Fibroblast of lung (primary cell): ENCODE data around the gene PITPNB. TPM values are rescaled to one million over a fixed set of nuclear protein-coding genes. Genes with fewer than 3 reads are reported as not detected.

Source experiments
- DNase-seq, 2 donors: peaks; one replicate each; pipeline versions ENCODE4 v3.0.0 to v3.0.0-alpha.2; 2010; ENCODE audit warnings: low read depth in 2 of 2
- H2AFZ ChIP-seq: 2 replicates; pipeline ENCODE4 v1.5.1; 2012; ENCODE audit warnings: low read length, control low read depth, inconsistent platforms
- H3K27ac ChIP-seq: 2 replicates; pipeline ENCODE4 v1.5.1; 2011; ENCODE audit warnings: low read length, control low read depth; ENCODE audit not compliant: insufficient read depth
- H3K27me3 ChIP-seq: 2 replicates; pipeline ENCODE4 v1.5.1; 2011; ENCODE audit warnings: mild to moderate bottlenecking, low read length; ENCODE audit not compliant: control insufficient read depth, insufficient read depth
- H3K36me3 ChIP-seq: 2 replicates; pipeline ENCODE4 v1.5.1; 2011; ENCODE audit warnings: low read length; ENCODE audit not compliant: control insufficient read depth, insufficient read depth
- H3K4me1 ChIP-seq: 2 replicates; pipeline ENCODE4 v1.5.1; 2011; ENCODE audit warnings: low read length; ENCODE audit not compliant: control insufficient read depth, insufficient read depth; ENCODE audit errors: extremely low read depth
- H3K4me2 ChIP-seq: 2 replicates; pipeline ENCODE4 v1.5.1; 2011; ENCODE audit warnings: low read length, control low read depth; ENCODE audit not compliant: insufficient read depth; ENCODE audit errors: extremely low read depth
- H3K4me3 ChIP-seq, 4 experiments: fragments of 200-600 bp in 1 of 4; sonication (generic) in 1 of 4; replicated peaks in 1 of 4; 2 replicates each; pipeline ENCODE4 v1.5.1; 2011 to 2016; ENCODE audit warnings: low read length in 4 of 4, low read depth in 3 of 4, mild to moderate bottlenecking in 3 of 4, control low read depth in 2 of 4, inconsistent platforms in 1 of 4, mixed read lengths in 1 of 4; ENCODE audit not compliant: insufficient read depth in 1 of 4; ENCODE audit errors: control extremely low read depth in 1 of 4
- H3K79me2 ChIP-seq: 2 replicates; pipeline ENCODE4 v1.5.1; 2012; ENCODE audit warnings: mild to moderate bottlenecking, low read length, inconsistent platforms; ENCODE audit not compliant: control insufficient read depth, insufficient read depth
- H3K9ac ChIP-seq: 2 replicates; pipeline ENCODE4 v1.5.1; 2011; ENCODE audit warnings: mild to moderate bottlenecking, low read length, control low read depth; ENCODE audit not compliant: insufficient read depth
- H3K9me3 ChIP-seq: 2 replicates; pipeline ENCODE4 v1.5.1; 2012; ENCODE audit warnings: low read depth, low read length; ENCODE audit not compliant: control insufficient read depth, insufficient read depth
- H4K20me1 ChIP-seq: 2 replicates; pipeline ENCODE4 v1.5.1; 2011; ENCODE audit warnings: low read length; ENCODE audit not compliant: control insufficient read depth, insufficient read depth; ENCODE audit errors: extremely low read depth
- CTCF ChIP-seq, 2 donors: IDR thresholded peaks in 1 of 2; conservative IDR thresholded peaks in 1 of 2; 1 replicate in 1 of 2; 2 replicates in 1 of 2; pipeline ENCODE4 v1.5.1; 2011 to 2012; ENCODE audit warnings: low read length in 2 of 2, control low read depth in 1 of 2, inconsistent platforms in 1 of 2, low read depth in 1 of 2, mild to moderate bottlenecking in 1 of 2
- EZH2 ChIP-seq: IDR thresholded peaks from 2 replicates; pipeline ENCODE4 v1.5.1; 2012; ENCODE audit warnings: low read length, control low read depth, mild to moderate bottlenecking; ENCODE audit errors: missing control alignments
- polyA plus RNA-seq, 2 donors: library from polyadenylated mRNA; depleted of rRNA in 1 of 2; stranded (reverse) in 1 of 2; unstranded in 1 of 2; fragments of >200 nt; gene quantifications; 2 replicates each; pipeline ENCODE4 v1.2.1, GENCODE V29; 2011 to 2012; ENCODE audit warnings: missing spikeins in 1 of 2
- total RNA-seq: library from RNA; depleted of rRNA; stranded (reverse); fragments of >200 nt; gene quantifications from 2 replicates; pipeline ENCODE4 v1.2.1, GENCODE V29; 2014

PITPNB gene
- total and polyA plus RNA-seq, 2 donors (not counting 1 experiment from before 2014, with no cell fraction given), result 42.4 to 79.4 TPM

GRCh38 chr22:27962268-27963044 is 43.4 kb upstream of the PITPNB start:
- Histone ChIP-seq H3K36me3 (no peaks in the 10 kb centered on the region), H3K27me3 (no peaks in the 10 kb centered on the region), H4K20me1 (no peaks in the 10 kb centered on the region), H3K9me3 (no peaks in the 10 kb centered on the region), H2AFZ (peak overlapping the region; percentile 57), H3K4me3 (no peak overlapping the region), H3K27ac (no peak overlapping the region), H3K79me2 (no peaks in the 10 kb centered on the region), H3K9ac (no peak overlapping the region), H3K4me1 (peaks cover 5% of the 10 kb centered on the region), H3K4me2 (peak overlapping the region; percentile 73)
- no peak for TF ChIP-seq CTCF (conservative IDR thresholded peaks at IDR 0.05 in 1 of 2, IDR thresholded peaks at IDR 0.05 in 1 of 2; ENCODE audit: low read depth in 1 of 2, low read length in 2 of 2)
- no peak for TF ChIP-seq EZH2
- peak in 1 of 2 donors; percentile 21 for DNase-seq

- DNase-seq, result no peak
- Histone ChIP-seq H3K79me2 (no peaks in the 10 kb centered on the region), H2AFZ (no peak overlapping the region), H3K9me3 (no peaks in the 10 kb centered on the region), H3K4me2 (no peak overlapping the region), H3K4me3 (no peak overlapping the region), H3K36me3 (no peaks in the 10 kb centered on the region), H4K20me1 (no peaks in the 10 kb centered on the region), H3K27me3 (no peaks in the 10 kb centered on the region), H3K4me1 (peaks cover 5% of the 10 kb centered on the region), H3K27ac (no peak overlapping the region), H3K9ac (no peak overlapping the region)
- TF ChIP-seq EZH2 (no peak), CTCF (conservative IDR thresholded peaks at IDR 0.05 in 1 of 2, IDR thresholded peaks at IDR 0.05 in 1 of 2; ENCODE audit: low read depth in 1 of 2, low read length in 2 of 2) (no peak)
These were observed 42.6 kb upstream of the PITPNB start for GRCh38 chr22:27961680-27962079.

- H3K4me2 ChIP-seq, result no peak overlapping the region
- no peaks in the 10 kb centered on the region for H3K9me3 ChIP-seq
- H4K20me1 ChIP-seq, result no peaks in the 10 kb centered on the region
- no peaks in the 10 kb centered on the region for H3K36me3 ChIP-seq
- H3K4me3 ChIP-seq, result no peak overlapping the region
- no peak for TF ChIP-seq EZH2
- no peak for TF ChIP-seq CTCF (conservative IDR thresholded peaks at IDR 0.05 in 1 of 2, IDR thresholded peaks at IDR 0.05 in 1 of 2; ENCODE audit: low read depth in 1 of 2, low read length in 2 of 2)
- no peak overlapping the region for H3K9ac ChIP-seq
- no peaks in the 10 kb centered on the region for H3K27me3 ChIP-seq
- no peaks in the 10 kb centered on the region for H3K79me2 ChIP-seq
- H3K4me1 ChIP-seq, result peaks cover 5% of the 10 kb centered on the region
- no peak overlapping the region for H2AFZ ChIP-seq
- DNase-seq, result no peak
- H3K27ac ChIP-seq, result no peak overlapping the region
These were observed 42.1 kb upstream of the PITPNB start for GRCh38 chr22:27961182-27961581.
